ENCODE data around the gene TNFRSF13B. TPM values are rescaled to one million over a fixed set of nuclear protein-coding genes. Genes with fewer than 3 reads are reported as not detected.

TNFRSF13B gene
- total RNA-seq, 1 experiment from 2014 or later: 0.28 TPM

DNA sequence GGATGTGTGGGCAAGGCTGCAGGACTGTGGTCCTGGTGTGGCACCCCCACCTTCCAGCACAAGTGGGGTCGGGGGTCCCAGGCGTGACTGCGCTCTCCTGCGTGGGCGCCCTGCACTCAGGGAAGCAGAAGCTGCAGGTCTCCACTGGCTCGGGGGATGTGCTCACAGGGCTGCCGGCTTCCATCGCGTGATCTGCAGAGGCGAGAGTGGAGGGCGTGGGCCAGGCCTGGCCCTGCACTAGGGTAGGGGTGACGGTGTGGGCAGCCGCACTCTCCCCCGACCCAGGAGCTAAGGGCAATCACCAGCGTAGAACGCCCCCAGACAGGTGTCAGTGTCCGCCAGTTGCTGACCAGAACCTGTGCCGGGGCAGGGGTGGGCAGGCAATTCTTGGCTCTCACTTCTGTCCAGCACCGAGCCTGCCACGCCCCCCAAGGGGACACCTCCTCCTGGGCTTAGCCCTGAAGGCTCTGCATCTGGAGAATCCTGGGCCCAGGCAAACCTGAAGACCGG is 32.3 kb downstream of the TNFRSF13B start:
- DNase-seq: peak; percentile 39
- H2BK5ac ChIP-seq (ENCODE audit: insufficient read length, low read length): no peak overlapping the region
- H3K4ac ChIP-seq (ENCODE audit: low read depth, low read length): no peak overlapping the region
- no peak overlapping the region for H3K27ac ChIP-seq (ENCODE audit: insufficient read length, low read depth, low read length)
- no peaks in the 10 kb centered on the region for H3K79me2 ChIP-seq (ENCODE audit: insufficient read depth, low read length)
- no peak overlapping the region for H4K91ac ChIP-seq (ENCODE audit: insufficient read length, low read depth, low read length)
- Mint-ChIP-seq H3K27me3 (ENCODE audit: low read depth) (no peaks in the 10 kb centered on the region), H3K4me1 (peaks cover 27% of the 10 kb centered on the region in 2 experiments), H3K27ac (no peak overlapping the region), H3K36me3 (ENCODE audit: insufficient read depth in 1 of 3, low read depth in 3 of 3) (no peaks in the 10 kb centered on the region; a peak in 1 of 7 replicates), H3K4me3 (no peak overlapping the region), H3K9me3 (no peaks in the 10 kb centered on the region)
- no peak overlapping the region for H2BK120ac ChIP-seq (ENCODE audit: low read depth, low read length, poor library complexity, severe bottlenecking)
- H2BK15ac ChIP-seq (ENCODE audit: low read depth, low read length): no peak overlapping the region
- no peak overlapping the region for H3K56ac ChIP-seq (ENCODE audit: insufficient read length, low read depth, low read length)
- H3K9me3 ChIP-seq (ENCODE audit: control insufficient read depth, low read depth, low read length): no peaks in the 10 kb centered on the region
- H3K9ac ChIP-seq (ENCODE audit: extremely low read depth, insufficient read length, low read length): no peak overlapping the region
- H3K4me2 ChIP-seq (ENCODE audit: insufficient read depth, insufficient read length, low read length): no peak overlapping the region
- no peak overlapping the region for H3T11ph ChIP-seq (ENCODE audit: low read length)
- no peaks in the 10 kb centered on the region for H4K20me1 ChIP-seq (ENCODE audit: control insufficient read depth, insufficient read depth, insufficient read length)
- H2AFZ ChIP-seq (ENCODE audit: low read length): no peak overlapping the region
- TF ChIP-seq, protein P1, sequence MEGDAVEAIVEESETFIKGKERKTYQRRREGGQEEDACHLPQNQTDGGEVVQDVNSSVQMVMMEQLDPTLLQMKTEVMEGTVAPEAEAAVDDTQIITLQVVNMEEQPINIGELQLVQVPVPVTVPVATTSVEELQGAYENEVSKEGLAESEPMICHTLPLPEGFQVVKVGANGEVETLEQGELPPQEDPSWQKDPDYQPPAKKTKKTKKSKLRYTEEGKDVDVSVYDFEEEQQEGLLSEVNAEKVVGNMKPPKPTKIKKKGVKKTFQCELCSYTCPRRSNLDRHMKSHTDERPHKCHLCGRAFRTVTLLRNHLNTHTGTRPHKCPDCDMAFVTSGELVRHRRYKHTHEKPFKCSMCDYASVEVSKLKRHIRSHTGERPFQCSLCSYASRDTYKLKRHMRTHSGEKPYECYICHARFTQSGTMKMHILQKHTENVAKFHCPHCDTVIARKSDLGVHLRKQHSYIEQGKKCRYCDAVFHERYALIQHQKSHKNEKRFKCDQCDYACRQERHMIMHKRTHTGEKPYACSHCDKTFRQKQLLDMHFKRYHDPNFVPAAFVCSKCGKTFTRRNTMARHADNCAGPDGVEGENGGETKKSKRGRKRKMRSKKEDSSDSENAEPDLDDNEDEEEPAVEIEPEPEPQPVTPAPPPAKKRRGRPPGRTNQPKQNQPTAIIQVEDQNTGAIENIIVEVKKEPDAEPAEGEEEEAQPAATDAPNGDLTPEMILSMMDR (conservative IDR thresholded peaks at IDR 0.05): no peak
- no peak overlapping the region for H3K18ac ChIP-seq (ENCODE audit: insufficient read length, low read depth, low read length)
- no peak overlapping the region for H3K23ac ChIP-seq (ENCODE audit: insufficient read length, low read depth, low read length)
- H4K5ac ChIP-seq (ENCODE audit: insufficient read length, low read depth, low read length): no peak overlapping the region
- H4K8ac ChIP-seq (replicated peaks; ENCODE audit: insufficient read length, low read depth, low read length): no peak overlapping the region
- H3K4me1 ChIP-seq (ENCODE audit: insufficient read depth, low read length): peaks cover 5% of the 10 kb centered on the region; the same call in 1 of the 2 replicates
- H3K23me2 ChIP-seq (ENCODE audit: insufficient read length, low read depth, low read length, poor library complexity, severe bottlenecking): no peaks in the 10 kb centered on the region
- WGBS (ENCODE audit: extremely low coverage, insufficient read length, low lambda C conversion rate): no CpG with 5 or more reads among the region's 21 CpGs
- H2BK12ac ChIP-seq (ENCODE audit: insufficient read length, low read depth, low read length): no peak overlapping the region
- H3K27me3 ChIP-seq (ENCODE audit: insufficient read depth, low read length): no peaks in the 10 kb centered on the region
- no peak overlapping the region for H2BK20ac ChIP-seq (ENCODE audit: low read depth, low read length, poor library complexity, severe bottlenecking)
- no peaks in the 10 kb centered on the region for H3K79me1 ChIP-seq (ENCODE audit: insufficient read depth, low read depth, low read length, poor library complexity, severe bottlenecking)
- H3K14ac ChIP-seq (ENCODE audit: insufficient read depth, low read length): no peak overlapping the region; the same call in 1 of the 2 replicates
- no peak overlapping the region for H2AK5ac ChIP-seq (ENCODE audit: insufficient read length, low read length)

All from H9 (cell line).